GM21360 (cell line): ENCODE data around the gene TCL1B.

Experiments
- ATAC-seq: cut with Tn5 transposase; IDR thresholded peaks from one replicate; pipeline ENCODE4 v1.9.1; 2021; ENCODE audit warnings: mild to moderate bottlenecking, moderate library complexity; ENCODE audit not compliant: unreplicated experiment

Gene TCL1B

DNA sequence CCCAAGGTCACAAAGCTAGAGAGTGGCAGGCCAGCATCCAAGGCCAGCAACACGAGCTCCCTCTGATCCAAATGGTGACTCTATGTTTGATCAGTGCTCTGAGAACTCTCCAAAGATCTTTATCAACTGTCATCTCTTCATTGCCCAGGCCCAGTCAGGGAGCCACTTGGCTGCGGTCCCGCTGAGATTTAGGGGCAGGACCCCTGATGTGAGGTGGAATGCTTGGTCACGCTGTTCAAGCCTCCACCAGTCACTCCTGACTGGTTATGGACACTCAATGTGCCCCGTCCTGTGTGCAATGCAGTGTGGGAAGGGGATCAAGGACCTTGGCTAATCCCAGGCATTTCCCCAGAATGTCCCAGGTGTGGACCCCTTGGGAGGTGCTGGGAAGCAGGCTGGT, 19.8 kb upstream of the TCL1B start:
- no peak for ATAC-seq

DNA sequence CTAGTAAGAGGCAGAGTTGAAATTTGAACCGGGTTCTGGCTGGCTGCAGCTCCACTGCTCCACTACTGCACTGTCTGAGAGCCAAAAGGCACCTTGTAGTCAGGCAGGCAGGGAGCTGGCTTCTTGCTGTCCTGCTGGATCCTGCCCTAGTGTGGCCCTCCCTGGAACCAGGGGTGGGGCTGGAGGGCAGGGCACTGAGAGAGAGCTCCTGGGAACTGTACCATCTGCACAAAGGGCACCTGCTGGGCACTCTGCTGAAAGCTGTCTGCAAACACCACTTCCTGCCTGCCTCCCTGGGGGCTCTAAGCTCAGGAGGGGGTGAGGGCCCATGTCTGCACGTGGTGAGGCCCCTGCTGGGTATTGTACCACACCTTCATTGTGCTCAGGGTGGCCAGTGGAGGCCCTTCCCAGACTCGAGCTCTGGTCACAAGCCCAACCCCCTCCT, 19.0 kb upstream of the TCL1B start:
- no peak for ATAC-seq

DNA sequence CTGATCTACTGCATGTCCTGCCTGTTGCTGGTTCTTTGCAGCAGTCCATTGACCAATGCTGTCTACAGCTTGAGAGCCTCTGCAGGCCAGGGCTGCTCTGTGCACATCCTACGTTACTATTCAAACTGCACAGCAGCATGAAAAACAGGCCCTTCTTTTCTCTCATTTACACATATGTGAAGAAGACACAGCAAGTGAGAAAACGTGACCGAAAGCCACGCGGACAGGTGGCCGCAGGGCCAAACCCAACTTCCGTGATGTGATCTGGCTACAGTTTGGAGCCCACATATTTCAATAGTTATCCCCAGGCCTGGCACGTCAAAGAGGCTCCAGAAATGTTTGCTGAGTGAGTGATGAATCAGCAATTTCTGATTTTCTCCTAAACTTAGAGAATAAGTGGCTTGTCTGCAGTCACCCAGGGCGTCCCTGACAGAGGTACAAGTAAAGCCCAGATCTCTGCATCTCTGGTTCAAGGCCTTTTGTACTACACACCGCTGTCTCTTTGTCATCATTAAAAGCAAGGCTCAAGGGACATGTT, 17.9 kb upstream of the TCL1B start:
- no peak for ATAC-seq

DNA sequence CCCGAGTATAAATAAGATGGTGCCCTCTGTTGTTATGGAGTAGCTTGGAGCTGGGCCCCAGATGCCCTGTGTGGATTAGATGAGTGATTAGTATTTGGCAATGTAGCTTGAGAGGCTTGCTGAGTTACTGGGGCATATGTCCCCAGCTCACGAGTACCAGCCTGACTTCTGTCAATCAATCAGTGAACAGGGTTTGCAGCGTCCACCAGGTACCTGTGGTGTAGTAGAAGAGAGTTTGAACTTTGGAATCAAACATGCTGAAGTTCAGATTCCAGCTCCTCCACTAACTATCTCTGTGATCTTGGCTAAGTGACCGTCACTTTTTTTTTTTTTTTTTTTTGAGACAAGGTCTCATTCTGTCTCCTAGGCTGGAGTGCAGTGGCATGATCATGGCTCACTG, 11.6 kb upstream of the TCL1B start:
- no peak for ATAC-seq

DNA sequence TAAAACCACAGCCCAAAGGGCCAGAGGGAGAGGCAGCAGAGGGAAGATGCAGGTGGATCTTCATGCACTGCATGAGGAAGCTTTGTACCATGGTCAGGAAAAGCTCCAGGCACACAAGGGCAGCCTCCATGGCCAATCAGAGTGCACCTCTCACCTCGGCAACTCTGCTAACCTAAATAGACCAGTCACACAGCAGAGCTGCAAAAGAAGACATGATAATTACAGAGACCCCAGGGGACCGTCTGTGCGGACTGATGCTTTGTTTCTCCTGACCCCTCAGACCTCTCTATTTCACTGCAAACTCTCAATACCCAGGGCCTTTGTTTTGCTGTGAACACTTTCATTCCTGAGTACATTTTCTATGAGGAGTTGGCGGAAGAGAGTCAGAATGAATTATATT, 10.7 kb upstream of the TCL1B start:
- no peak for ATAC-seq

DNA sequence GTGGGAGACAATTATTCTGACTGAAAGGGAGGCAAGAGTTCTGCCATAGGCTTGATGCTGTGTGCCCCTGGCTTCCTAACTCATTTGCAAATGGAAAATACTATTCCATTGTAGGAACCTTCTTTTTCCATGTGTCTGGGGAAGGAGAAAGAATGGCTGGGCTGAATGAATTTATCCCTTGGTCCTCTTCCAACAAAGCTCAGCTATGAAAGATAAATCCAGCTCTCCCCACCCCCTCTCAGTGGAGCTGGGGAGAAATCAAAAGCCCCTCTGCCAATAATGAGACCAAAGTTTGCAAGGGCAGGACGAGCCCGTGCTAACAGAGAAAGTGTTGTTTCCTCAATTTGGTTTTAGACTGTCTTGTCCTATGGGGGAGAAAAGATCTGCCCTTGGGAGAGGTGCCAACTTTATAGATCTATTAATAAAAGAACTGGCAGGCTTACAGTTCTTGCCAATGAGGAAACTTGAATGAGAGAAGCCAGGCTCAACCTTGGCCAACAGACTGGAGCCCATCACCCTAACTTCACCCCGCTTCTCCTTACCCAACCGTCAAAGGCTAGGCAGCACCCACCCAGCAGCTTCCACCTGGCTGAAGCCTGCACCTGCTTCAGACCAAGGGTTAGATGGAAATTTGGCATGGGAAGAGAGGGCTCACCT, 8.9 kb upstream of the TCL1B start:
- ATAC-seq: no peak

DNA sequence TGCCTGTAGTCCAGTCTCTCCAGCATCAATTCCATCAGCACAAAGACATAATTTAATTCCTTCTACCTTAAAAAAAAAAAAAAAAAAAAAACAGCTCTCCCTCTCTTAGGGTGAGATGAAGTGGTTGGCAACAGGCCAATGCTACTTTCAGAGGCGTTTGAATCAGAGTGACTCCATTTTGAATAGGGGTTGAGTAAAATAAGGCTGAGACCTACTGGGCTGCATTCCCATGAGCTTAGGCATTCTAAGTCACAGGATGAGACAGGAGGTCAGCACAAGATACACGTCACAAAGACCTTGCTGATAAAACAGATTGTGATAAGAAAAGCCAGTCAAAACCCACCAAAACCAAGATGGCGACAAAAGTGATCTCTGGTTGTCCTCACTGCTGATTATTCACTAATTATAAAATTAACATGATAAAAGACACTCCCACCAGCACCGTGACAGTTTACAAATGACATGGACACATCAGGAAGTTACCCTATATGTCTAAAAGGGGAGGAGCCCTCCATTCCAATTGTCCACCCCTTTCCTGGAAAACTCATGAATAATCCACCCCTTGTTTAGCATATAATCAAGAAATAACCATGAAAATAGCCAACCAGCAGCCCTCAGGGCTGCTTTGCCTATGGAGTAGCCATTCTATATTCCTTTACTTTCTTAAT, 6.9 kb upstream of the TCL1B start:
- ATAC-seq: no peak

DNA sequence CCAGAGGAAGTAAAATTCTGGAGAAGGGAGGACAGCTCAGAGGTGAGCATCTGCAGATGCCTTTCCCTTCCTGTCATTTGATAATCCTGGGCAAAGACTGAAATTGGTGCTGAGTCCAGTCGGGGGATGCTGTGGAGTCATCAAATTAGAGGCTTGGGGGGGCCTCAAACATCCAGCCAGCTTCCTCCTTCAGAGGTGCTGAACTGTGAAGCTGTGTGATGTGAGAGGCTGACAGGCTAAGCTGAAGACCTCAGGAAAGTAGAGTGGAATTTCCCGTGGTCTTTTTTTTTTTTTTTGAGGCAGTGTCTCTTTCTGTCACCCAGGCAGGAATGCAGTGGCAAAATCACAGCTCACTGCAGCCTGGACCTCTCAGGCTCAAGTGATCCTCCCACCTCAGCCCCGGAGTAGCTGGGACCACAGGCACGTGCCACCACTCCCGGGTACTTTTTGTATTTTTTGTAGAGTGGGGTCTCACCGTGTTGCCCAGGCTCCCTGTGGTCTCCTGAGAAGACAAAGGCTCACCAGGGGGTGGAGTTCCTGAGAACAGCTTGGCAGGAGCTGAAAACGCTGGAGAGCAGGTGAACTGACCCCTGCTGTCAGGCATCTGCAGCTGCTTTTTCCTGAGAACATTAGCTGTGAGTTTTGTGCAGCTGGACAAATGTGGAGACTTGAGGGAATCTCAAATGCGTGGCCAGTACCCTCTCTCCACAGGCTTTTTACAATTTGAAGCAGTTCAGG, 6.1 kb upstream of the TCL1B start:
- no peak for ATAC-seq

DNA sequence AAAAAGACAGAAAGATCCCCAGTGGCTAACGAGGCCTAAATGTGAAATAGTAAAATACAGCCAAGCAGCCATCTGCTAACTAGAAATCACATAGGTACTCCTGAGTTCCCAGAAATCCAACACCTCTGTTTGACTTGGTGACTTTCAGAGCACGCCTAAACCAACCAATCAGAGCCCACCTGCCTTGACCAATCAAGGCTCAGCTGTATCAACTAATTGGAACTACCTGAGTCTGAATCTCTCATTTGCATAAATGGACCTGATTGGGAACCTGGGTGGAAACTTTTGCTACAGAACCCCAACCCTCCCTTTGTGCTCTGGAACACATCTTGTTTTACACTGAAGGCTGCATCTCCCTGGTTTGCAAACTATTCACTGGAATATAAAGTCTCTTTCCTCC, 5.1 kb upstream of the TCL1B start:
- ATAC-seq: no peak

DNA sequence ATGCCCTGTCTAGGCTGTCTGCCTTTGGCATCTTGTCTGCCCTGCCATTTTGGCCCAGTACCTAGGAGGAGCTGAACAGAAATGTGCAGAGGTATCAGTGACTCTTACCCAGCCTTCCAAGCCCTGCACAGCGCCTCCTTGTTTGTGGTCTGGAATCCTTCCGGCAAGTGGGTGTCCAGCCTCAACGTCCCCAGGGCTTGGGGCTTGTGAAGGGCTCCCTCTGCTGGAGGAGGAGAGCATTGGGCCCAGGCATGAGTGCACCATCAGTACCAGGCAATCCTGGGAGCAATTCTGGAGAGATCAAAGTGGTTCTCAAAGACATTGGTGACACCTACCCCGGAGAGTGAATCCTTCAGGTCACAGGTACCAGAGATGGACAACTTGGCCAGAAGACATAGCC, 2.4 kb upstream of the TCL1B start:
- no peak for ATAC-seq

DNA sequence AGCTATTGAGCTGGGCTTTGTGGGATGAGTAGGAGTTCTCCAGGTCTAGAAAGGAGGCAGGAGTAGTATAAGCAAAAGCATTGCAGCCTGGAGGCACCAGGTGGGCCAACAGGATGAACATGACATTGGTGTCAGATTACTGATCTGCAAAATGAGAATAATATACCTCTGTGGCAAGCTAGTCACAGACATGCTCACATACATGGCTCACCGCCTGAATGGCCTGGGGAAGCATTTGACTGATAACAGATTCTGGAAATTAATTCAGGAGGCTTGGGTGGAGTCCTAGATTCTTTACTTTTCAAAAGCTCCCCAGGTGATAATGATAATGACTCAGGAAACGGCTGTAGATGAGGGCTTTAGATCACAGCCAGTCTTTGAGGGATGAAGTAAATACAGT, 709 bp downstream of the TCL1B start:
- no peak for ATAC-seq

DNA sequence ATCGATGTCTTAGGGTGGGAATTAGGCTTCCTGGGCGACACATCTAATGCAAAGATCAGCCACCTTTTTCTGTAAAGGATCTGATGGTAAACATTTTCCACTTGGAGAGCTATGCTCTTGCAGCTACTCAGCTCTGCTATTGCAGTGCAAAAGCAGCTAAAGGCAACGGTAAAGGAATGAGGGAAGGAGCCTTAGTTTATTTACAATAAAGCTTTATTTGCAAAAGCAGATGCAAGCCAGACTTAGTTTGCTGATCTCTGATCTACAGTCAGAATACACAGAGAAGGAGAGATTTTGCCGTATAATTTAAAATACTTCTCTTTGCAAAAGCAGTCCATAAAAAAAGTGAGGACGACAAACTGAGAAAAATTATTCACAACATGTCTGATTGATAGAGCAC, 3.2 kb downstream of the TCL1B start:
- no peak for ATAC-seq

DNA sequence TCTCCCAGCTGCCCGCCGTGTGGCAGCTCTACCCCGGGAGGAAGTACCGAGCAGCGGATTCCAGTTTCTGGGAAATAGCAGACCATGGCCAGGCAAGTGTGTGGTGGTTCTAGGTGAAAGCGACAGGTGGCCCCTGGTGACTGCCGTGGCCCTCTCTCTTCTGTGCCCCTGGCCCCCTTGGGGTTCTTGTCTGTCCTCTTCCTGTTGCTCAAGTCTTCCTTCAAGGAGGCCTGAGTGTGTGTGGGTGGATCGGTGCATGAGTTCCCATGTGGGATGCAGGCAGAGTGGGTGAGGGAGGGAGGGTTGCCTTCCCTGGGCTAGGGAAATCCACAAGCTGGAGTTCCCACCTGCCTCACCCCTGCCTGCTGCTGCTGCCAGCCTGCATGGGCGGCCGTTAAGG, 4.6 kb downstream of the TCL1B start:
- no peak for ATAC-seq

DNA sequence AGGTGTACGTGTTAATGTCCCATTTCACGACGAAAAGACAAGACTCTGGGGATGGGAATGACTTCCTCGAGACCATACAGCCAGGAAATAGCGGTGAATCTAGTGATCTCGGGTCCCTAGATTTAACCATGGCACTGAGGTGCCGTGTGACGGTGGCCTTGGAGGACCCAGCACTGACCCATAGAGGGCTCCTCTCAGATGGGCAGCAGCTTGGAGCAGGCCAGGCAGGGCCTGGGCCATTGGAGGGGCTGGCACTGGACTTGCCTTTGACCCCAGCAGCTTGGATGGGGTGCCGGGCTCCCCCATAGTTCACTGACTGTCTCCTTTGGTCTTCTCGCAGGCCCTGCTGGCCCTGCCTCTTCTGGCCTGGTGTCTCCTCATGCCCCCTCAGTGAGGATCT, 5.4 kb downstream of the TCL1B start:
- no peak for ATAC-seq

DNA sequence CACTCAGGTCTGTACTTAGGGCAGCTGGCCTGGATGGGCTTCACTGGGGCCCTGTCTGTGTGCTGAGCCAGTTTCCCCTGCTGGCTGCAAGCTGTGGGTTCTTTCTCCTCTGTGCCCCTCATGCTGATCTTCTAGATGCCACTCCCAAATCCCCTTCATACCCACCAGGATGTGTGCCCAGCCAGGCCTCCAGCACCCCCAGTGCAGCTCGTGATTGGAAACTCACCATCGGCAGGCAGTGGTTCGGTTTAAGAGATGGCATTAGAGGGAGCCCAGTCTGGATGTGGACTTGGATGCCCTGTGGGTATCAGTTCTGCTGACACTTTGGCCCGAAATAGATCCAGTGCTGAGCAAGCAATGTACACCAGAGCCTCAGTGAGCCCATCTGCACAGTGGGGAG, 5.9 kb downstream of the TCL1B start:
- ATAC-seq: no peak

DNA sequence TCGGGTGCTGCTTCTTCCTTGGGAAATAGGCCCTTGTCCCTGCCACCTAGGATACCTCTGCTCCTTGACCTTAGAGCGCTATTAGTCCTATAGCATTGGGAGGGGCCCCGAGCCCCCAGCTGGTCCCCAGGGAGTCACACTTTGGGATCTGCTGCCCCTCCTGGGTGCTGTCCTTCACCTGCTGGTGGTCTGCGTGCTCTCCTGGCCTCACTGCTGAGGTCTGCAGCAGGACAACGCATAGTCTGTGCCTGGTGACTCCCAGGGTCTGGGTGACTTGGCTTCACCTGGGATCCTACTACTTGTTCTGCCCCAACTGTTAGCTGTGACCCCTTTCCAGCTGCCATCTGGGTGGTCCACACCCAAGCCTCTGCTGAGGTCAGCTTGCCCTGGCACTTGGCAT, 8.8 kb downstream of the TCL1B start:
- no peak for ATAC-seq

DNA sequence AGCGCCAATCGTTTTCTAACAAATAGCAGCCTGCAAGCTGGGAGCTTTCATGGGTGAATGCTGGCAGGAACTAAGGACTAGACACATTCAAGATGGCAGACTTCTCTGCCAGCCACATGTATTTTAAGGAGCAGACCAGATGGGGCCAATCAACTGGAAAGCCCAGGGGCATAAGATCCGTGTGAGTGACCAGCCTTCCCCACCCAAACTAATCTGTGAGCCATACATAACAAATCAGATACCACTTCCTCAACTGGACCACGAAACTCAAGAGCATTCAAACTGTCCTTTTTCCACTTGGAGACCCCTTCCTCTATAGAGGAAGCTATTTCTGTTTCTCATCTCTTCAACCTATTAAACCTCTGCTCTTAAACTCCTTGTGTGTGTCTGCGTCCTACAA, 9.7 kb downstream of the TCL1B start:
- ATAC-seq: no peak

DNA sequence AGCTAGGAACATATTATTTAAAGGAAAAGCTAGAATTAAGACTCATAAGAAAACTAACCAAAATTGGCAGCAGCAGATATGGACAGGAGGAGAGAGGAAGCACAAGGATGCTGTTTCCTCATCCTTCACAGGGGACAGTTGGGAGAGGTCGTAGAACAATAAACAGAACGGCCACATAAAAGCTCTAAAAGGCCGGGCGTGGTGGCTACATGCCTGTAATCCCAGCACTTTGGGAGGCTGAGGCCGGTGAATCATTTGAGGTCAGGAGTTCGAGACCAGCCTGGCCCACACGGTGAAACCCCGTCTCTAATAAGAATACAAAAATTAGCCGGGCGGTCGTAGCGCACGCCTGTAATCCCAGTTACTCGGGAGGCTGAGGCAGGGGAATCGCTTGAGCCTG, 10.5 kb downstream of the TCL1B start:
- no peak for ATAC-seq

DNA sequence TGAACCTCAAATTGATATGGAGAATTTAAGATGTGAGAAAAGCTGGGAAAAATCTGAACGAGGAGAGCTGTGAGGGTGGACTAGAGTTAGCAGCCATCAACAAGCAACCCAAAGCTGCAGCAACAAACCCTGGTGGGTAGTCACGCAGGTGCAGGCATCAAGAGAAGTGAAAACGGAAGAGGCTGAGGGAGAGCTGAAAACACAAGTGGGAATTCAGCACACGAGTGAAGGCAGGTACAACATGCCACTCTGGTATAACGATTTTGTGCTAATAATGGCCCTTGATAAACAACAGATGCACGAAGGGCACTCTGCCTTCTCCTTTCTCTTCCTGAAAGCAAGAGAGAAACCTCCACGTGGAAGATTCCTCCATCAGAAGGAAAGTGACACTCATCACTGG, 11.5 kb downstream of the TCL1B start:
- ATAC-seq: peak; percentile 50

DNA sequence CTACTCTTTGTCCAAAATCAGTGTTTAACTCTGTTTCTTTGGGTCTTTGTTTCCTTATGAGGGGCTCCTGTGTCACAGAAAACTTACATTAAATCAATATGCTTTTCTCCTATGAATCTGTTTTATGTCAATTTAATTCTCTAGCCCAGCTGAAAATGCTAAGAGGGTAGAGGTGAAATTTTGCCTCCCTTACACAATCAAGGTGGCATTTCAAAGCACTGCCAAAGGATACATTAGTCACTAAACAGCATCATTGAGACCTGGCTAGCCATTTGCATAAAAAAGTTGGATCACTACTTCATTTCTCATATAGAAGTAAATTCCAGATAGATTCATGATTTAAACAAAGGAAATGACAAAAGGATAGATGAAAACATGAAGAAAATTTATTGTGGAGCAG, 12.1 kb downstream of the TCL1B start:
- no peak for ATAC-seq

DNA sequence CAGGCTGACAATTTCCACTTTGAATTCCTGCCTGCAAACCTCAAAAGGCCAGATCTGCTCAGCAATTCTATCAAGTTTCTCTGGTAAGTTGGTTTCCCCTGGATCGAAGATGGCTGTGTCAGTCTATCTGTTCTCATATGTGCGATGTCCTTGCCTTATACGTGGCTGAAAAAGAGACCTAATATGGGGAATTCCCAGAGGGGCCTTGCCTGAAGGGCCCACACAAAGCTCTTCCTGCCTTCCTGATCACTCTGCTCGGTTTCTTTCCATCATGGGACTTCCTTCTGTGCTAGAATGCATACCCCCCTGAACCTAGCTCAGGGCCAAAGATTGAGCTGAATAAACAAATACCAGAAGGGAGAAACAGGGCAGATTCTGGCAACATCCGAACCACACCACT, 13.2 kb downstream of the TCL1B start:
- peak; percentile 48 for ATAC-seq
